Measurements from ENCODE around the gene DAB1. TPM values are rescaled to one million over a fixed set of nuclear protein-coding genes. Genes with fewer than 3 reads are reported as not detected.

DAB1 gene
- total RNA-seq, 2 experiments from 2014 or later: 0.52 to 0.61 TPM

- Mint-ChIP-seq H3K27me3 (peaks cover 7% of the 10 kb centered on the region), H3K36me3 (ENCODE audit: low read depth) (no peaks in the 10 kb centered on the region), H3K27ac (no peak overlapping the region), H3K4me3 (no peak overlapping the region), H3K9me3 (no peaks in the 10 kb centered on the region), H3K4me1 (ENCODE audit: low read depth) (no peaks in the 10 kb centered on the region)
- Histone ChIP-seq H3K36me3 (ENCODE audit: insufficient read depth, low read length) (no peaks in the 10 kb centered on the region), H3K4me1 (ENCODE audit: insufficient read depth, low read length) (no peaks in the 10 kb centered on the region), H3K27ac (ENCODE audit: low read depth in 1 of 2, low read length in 2 of 2) (no peak overlapping the region), H3K4me3 (ENCODE audit: low read length) (no peak overlapping the region), H3K9me3 (ENCODE audit: control insufficient read depth in 1 of 2, insufficient read depth in 1 of 2, low read length in 2 of 2) (peaks cover 0 to 7% of the 10 kb centered on the region in 2 experiments), H3K27me3 (ENCODE audit: control insufficient read depth in 1 of 2, insufficient read depth in 2 of 2, low read length in 2 of 2) (no peaks in the 10 kb centered on the region)
- POLR2A ChIA-PET: no interaction called here
- DNase-seq: peak in 2 of 14 experiments; percentile 5 to 11
- intact Hi-C loops (cut with DNase I, micrococcal nuclease): loop anchor here in 1 of 2 experiments (5.0 kb wide), 1 partner anchor 508 kb away; no protein-coding TSS in a partner anchor
- TF ChIP-seq CTCF (IDR thresholded peaks at IDR 0.05): no peak
- CTCF ChIA-PET: no interaction called here
- ATAC-seq (ENCODE audit: poor library complexity): no peak
These were observed 83.4 kb downstream of the DAB1 start for GRCh38 chr1:57340334-57341070.

- H3K36me3 ChIP-seq (ENCODE audit: insufficient read depth, low read length): no peaks in the 10 kb centered on the region
- H3K9me3 ChIP-seq (ENCODE audit: control insufficient read depth in 1 of 2, insufficient read depth in 1 of 2, low read length in 2 of 2): no peaks in the 10 kb centered on the region
- no peak overlapping the region for H3K27ac Mint-ChIP-seq
- no peak overlapping the region for H3K4me3 ChIP-seq (ENCODE audit: low read length)
- no peaks in the 10 kb centered on the region for H3K4me1 Mint-ChIP-seq (ENCODE audit: low read depth)
- H3K27me3 Mint-ChIP-seq: peaks cover 7% of the 10 kb centered on the region
- no peak overlapping the region for H3K4me3 Mint-ChIP-seq
- intact Hi-C loops (cut with DNase I, micrococcal nuclease): no loop called here
- no peak for TF ChIP-seq CTCF (IDR thresholded peaks at IDR 0.05)
- no peak for ATAC-seq (ENCODE audit: poor library complexity)
- no peak overlapping the region for H3K27ac ChIP-seq (ENCODE audit: low read depth in 1 of 2, low read length in 2 of 2)
- H3K9me3 Mint-ChIP-seq: no peaks in the 10 kb centered on the region
- H3K36me3 Mint-ChIP-seq (ENCODE audit: low read depth): no peaks in the 10 kb centered on the region
- no peak for DNase-seq
- ChIA-PET CTCF (no interaction called here), POLR2A (no interaction called here)
- H3K4me1 ChIP-seq (ENCODE audit: insufficient read depth, low read length): no peaks in the 10 kb centered on the region
- no peaks in the 10 kb centered on the region for H3K27me3 ChIP-seq (ENCODE audit: control insufficient read depth in 1 of 2, insufficient read depth in 2 of 2, low read length in 2 of 2)
These were observed 86.2 kb downstream of the DAB1 start for GRCh38 chr1:57337623-57338022.

- H3K27ac ChIP-seq (ENCODE audit: low read depth in 1 of 2, low read length in 2 of 2): no peak overlapping the region
- intact Hi-C loops (cut with DNase I, micrococcal nuclease): no loop called here
- Mint-ChIP-seq H3K27ac (no peak overlapping the region), H3K27me3 (peaks cover 3% of the 10 kb centered on the region), H3K4me1 (ENCODE audit: low read depth) (no peaks in the 10 kb centered on the region), H3K36me3 (ENCODE audit: low read depth) (no peaks in the 10 kb centered on the region), H3K4me3 (no peak overlapping the region), H3K9me3 (no peaks in the 10 kb centered on the region)
- CTCF ChIA-PET: no interaction called here
- H3K9me3 ChIP-seq (ENCODE audit: control insufficient read depth in 1 of 2, insufficient read depth in 1 of 2, low read length in 2 of 2): no peaks in the 10 kb centered on the region
- H3K36me3 ChIP-seq (ENCODE audit: insufficient read depth, low read length): no peaks in the 10 kb centered on the region
- no peak overlapping the region for H3K4me3 ChIP-seq (ENCODE audit: low read length)
- no peaks in the 10 kb centered on the region for H3K4me1 ChIP-seq (ENCODE audit: insufficient read depth, low read length)
- no peak for TF ChIP-seq CTCF (IDR thresholded peaks at IDR 0.05)
- no peak for ATAC-seq (ENCODE audit: poor library complexity)
- H3K27me3 ChIP-seq (ENCODE audit: control insufficient read depth in 1 of 2, insufficient read depth in 2 of 2, low read length in 2 of 2): no peaks in the 10 kb centered on the region
- DNase-seq: no peak
- POLR2A ChIA-PET: no interaction called here
These were observed 87.1 kb downstream of the DAB1 start for GRCh38 chr1:57336793-57337192.

Data from CD4-positive, alpha-beta T cell (primary cell).